HFFc6 (cell line): ENCODE results near the gene R3HCC1L. TPM values are rescaled to one million over a fixed set of nuclear protein-coding genes. Genes with fewer than 3 reads are reported as not detected.

Experiments
- DNase-seq: peaks from one replicate; pipeline ENCODE4 v3.0.0-alpha.2; 2018
- H3K27ac Mint-ChIP-seq: 2 replicates; pipeline ENCODE4 v1.8.0; 2020; ENCODE audit warnings: mild to moderate bottlenecking, mixed read lengths
- H3K27me3 Mint-ChIP-seq: 2 replicates; pipeline ENCODE4 v1.8.0; 2021; ENCODE audit warnings: mild to moderate bottlenecking, moderate library complexity, mixed read lengths; ENCODE audit not compliant: insufficient read depth
- H3K36me3 Mint-ChIP-seq: 2 replicates; pipeline ENCODE4 v1.8.0; 2021; ENCODE audit warnings: low read depth, mixed read lengths
- H3K4me1 Mint-ChIP-seq: 2 replicates; pipeline ENCODE4 v1.8.0; 2020; ENCODE audit warnings: low read depth, mixed read lengths
- H3K4me3 Mint-ChIP-seq: 2 replicates; pipeline ENCODE4 v1.8.0; 2020; ENCODE audit warnings: mild to moderate bottlenecking, moderate library complexity, mixed read lengths
- H3K9me3 Mint-ChIP-seq: 2 replicates; pipeline ENCODE4 v1.8.0; 2020; ENCODE audit warnings: mild to moderate bottlenecking, mixed read lengths
- CTCF ChIP-seq: fragments of 200-600 bp; sonication (generic); IDR thresholded peaks from 2 replicates; pipeline ENCODE4 v1.5.0; 2021; ENCODE audit warnings: antibody characterized with exemption, mild to moderate bottlenecking
- total RNA-seq, 6 experiments: library from RNA; stranded (reverse); fragmentation: NEBNext Ultra II Directional; extraction: Animal tissue kit (Norgen Biotek cat#: 25700); gene quantifications; 2 replicates in 1 of 6; 3 replicates in 5 of 6; pipeline ENCODE4 v1.2.3, GENCODE V29; 2021

Gene R3HCC1L
- total RNA-seq, 6 experiments from 2014 or later, result 7.4 to 8.1 (median 7.6) TPM

GRCh38 chr10:98201760-98202159, 67.3 kb downstream of the R3HCC1L start:
- H3K4me1 Mint-ChIP-seq, result peaks cover 4% of the 10 kb centered on the region
- DNase-seq, result no peak
- no peaks in the 10 kb centered on the region for H3K36me3 Mint-ChIP-seq
- no peak for TF ChIP-seq CTCF
- no peak overlapping the region for H3K4me3 Mint-ChIP-seq
- H3K27ac Mint-ChIP-seq, result no peak overlapping the region
- no peaks in the 10 kb centered on the region for H3K9me3 Mint-ChIP-seq
- H3K27me3 Mint-ChIP-seq, result no peaks in the 10 kb centered on the region

- Mint-ChIP-seq H3K9me3 (no peaks in the 10 kb centered on the region), H3K27ac (no peak overlapping the region), H3K4me3 (no peak overlapping the region), H3K4me1 (peaks cover 10% of the 10 kb centered on the region), H3K27me3 (no peaks in the 10 kb centered on the region), H3K36me3 (no peaks in the 10 kb centered on the region)
- no peak for DNase-seq
- TF ChIP-seq CTCF, result no peak
These were observed 67.9 kb downstream of the R3HCC1L start for GRCh38 chr10:98202378-98202777.

- Mint-ChIP-seq H3K36me3 (peaks cover 17% of the 10 kb centered on the region; the same call in 1 of the 2 replicates), H3K27me3 (no peaks in the 10 kb centered on the region), H3K27ac (no peak overlapping the region), H3K9me3 (no peaks in the 10 kb centered on the region), H3K4me3 (no peak overlapping the region), H3K4me1 (peaks cover 22% of the 10 kb centered on the region)
- no peak for DNase-seq
- TF ChIP-seq CTCF, result no peak
These were observed 70.9 kb downstream of the R3HCC1L start for GRCh38 chr10:98205351-98205750.

- Mint-ChIP-seq H3K27me3 (peaks cover 2% of the 10 kb centered on the region), H3K4me1 (peaks cover 32% of the 10 kb centered on the region), H3K36me3 (peaks cover 22% of the 10 kb centered on the region; the same call in 1 of the 2 replicates), H3K4me3 (no peak overlapping the region), H3K27ac (no peak overlapping the region), H3K9me3 (no peaks in the 10 kb centered on the region)
- no peak for TF ChIP-seq CTCF
- no peak for DNase-seq
These were observed 74.5 kb downstream of the R3HCC1L start for GRCh38 chr10:98208925-98209324.

GRCh38 chr10:98209441-98209840, 75.0 kb downstream of the R3HCC1L start:
- Mint-ChIP-seq H3K4me3 (no peak overlapping the region), H3K9me3 (no peaks in the 10 kb centered on the region), H3K27me3 (peaks cover 2% of the 10 kb centered on the region), H3K36me3 (peaks cover 22% of the 10 kb centered on the region; the same call in 1 of the 2 replicates), H3K4me1 (peaks cover 35% of the 10 kb centered on the region), H3K27ac (no peak overlapping the region)
- no peak for DNase-seq
- TF ChIP-seq CTCF, result no peak

- Mint-ChIP-seq H3K4me3 (no peak overlapping the region), H3K4me1 (peaks cover 26% of the 10 kb centered on the region), H3K9me3 (no peaks in the 10 kb centered on the region)
These were observed 77.7 kb downstream of the R3HCC1L start for GRCh38 chr10:98212196-98212595.

More at GRCh38 chr10:98212196-98212595, 77.7 kb downstream of the R3HCC1L start:
- DNase-seq, result no peak
- TF ChIP-seq CTCF, result no peak
- peaks cover 2% of the 10 kb centered on the region for H3K27me3 Mint-ChIP-seq
- H3K36me3 Mint-ChIP-seq, result peaks cover 33% of the 10 kb centered on the region
- no peak overlapping the region for H3K27ac Mint-ChIP-seq
